GM12878 (cell line): Measurements from ENCODE around the gene NPTX1. TPM values are rescaled to one million over a fixed set of nuclear protein-coding genes. Genes with fewer than 3 reads are reported as not detected.

Source experiments
- ATAC-seq: fragments of 200-7000 bp; cut with Tn5 transposase; 3 replicates; pipeline ENCODE4 v1.9.1; 2020; ENCODE audit warnings: mild to moderate bottlenecking, moderate library complexity
- BruUV-seq: library from RNA; stranded (reverse); fragments of 400-500 nt; replicated peaks from 2 replicates; lab custom pipeline; 2021; lab: Mats Ljungman, UMichigan
- CTCF ChIA-PET: fragments of 300-600 bp; sonication (Branson Sonifier 250); formaldehyde crosslinking; extraction: SDS; loops from one replicate; lab custom pipeline; 2021; ENCODE audit warnings: inconsistent platforms; lab: Yijun Ruan, JAX
- POLR2A ChIA-PET: fragments of 350-600 bp; formaldehyde crosslinking; extraction: SDS; loops from one replicate; lab custom pipeline; 2021; ENCODE audit warnings: inconsistent platforms; lab: Charles Lee
- RAD21 ChIA-PET: fragments of 300-600 bp; sonication (Branson Sonifier 250); formaldehyde crosslinking; loops from one replicate; lab custom pipeline; 2023; ENCODE audit warnings: antibody characterized with exemption; ENCODE audit not compliant: unreplicated experiment; lab: Charles Lee
- SMC1A ChIA-PET: fragments of 300-600 bp; sonication (Branson Sonifier 250); formaldehyde crosslinking; loops from one replicate; lab custom pipeline; 2023; ENCODE audit not compliant: unreplicated experiment, uncharacterized antibody; lab: Charles Lee
- DNase-seq: peaks from one replicate; pipeline ENCODE4 v3.0.0-alpha.2; 2011; ENCODE audit warnings: low read depth, low spot score
- FAIRE-seq: peaks from 3 replicates; lab custom pipeline; 2011; peaks lifted over from hg19 to GRCh38; lab: Jason Lieb, UNC
- H2AFZ ChIP-seq: 2 replicates; pipeline ENCODE4 v1.6.0; 2011; ENCODE audit warnings: low read depth, low read length, control low read depth; ENCODE audit not compliant: control insufficient read depth
- H3K27ac ChIP-seq: 2 replicates; pipeline ENCODE4 v1.5.1; 2011; ENCODE audit warnings: control low read depth; ENCODE audit not compliant: control insufficient read depth, insufficient read depth
- H3K27me3 ChIP-seq, 2 experiments: replicated peaks in 1 of 2; 2 replicates each; pipeline versions ENCODE4 v1.6.0 to v1.6.1; 2011; ENCODE audit warnings: low read length in 1 of 2; ENCODE audit not compliant: control insufficient read depth in 2 of 2, insufficient read depth in 2 of 2
- H3K36me3 ChIP-seq, 2 experiments: 2 replicates each; pipeline ENCODE4 v1.5.1; 2011; ENCODE audit warnings: low read length in 1 of 2; ENCODE audit not compliant: control insufficient read depth in 2 of 2, insufficient read depth in 2 of 2
- H3K4me1 ChIP-seq: 2 replicates; pipeline ENCODE4 v1.6.1; 2011; ENCODE audit warnings: mild to moderate bottlenecking, low read length, moderate library complexity, mixed read lengths; ENCODE audit not compliant: control insufficient read depth, insufficient read depth
- H3K4me2 ChIP-seq: 2 replicates; pipeline ENCODE4 v1.6.0; 2011; ENCODE audit warnings: control low read depth; ENCODE audit not compliant: control insufficient read depth, insufficient read depth
- H3K4me3 ChIP-seq: fragments of 200-600 bp; sonication (generic); 2 replicates; pipeline ENCODE4 v1.5.1; 2016
- H3K79me2 ChIP-seq: 2 replicates; pipeline ENCODE4 v1.6.0; 2011; ENCODE audit warnings: low read length; ENCODE audit not compliant: control insufficient read depth, insufficient read depth
- H3K9ac ChIP-seq: 2 replicates; pipeline ENCODE4 v1.8.0; 2011; ENCODE audit warnings: low read length, control low read depth, mixed read lengths; ENCODE audit not compliant: control insufficient read depth, insufficient read depth
- H3K9me3 ChIP-seq: replicated peaks from 3 replicates; pipeline ENCODE4 v1.5.1; 2011; ENCODE audit warnings: mild to moderate bottlenecking, low read length; ENCODE audit not compliant: control insufficient read depth, insufficient read depth
- H4K20me1 ChIP-seq: 2 replicates; pipeline ENCODE4 v1.6.0; 2011; ENCODE audit not compliant: control insufficient read depth, insufficient read depth
- BCLAF1 ChIP-seq: fragments of 450-650 bp; IDR thresholded peaks from 2 replicates; pipeline ENCODE4 v1.6.1; 2017; ENCODE audit warnings: antibody characterized with exemption, mild to moderate bottlenecking, moderate library complexity
- CBX3 ChIP-seq: fragments of 200-600 bp; sonication (generic); IDR thresholded peaks from 2 replicates; pipeline ENCODE4 v1.6.1; 2016; ENCODE audit warnings: low read depth, borderline replicate concordance
- EED ChIP-seq: sonication (generic); IDR thresholded peaks from 2 replicates; pipeline ENCODE4 v1.6.1; 2016; ENCODE audit warnings: antibody characterized with exemption, low read depth
- EZH2 ChIP-seq: IDR thresholded peaks from 2 replicates; pipeline ENCODE4 v1.6.1; 2012; ENCODE audit warnings: low read depth, mild to moderate bottlenecking, control low read depth, inconsistent platforms, low read length, borderline replicate concordance; ENCODE audit not compliant: control insufficient read depth
- GABPA ChIP-seq: IDR thresholded peaks from 2 replicates; pipeline ENCODE4 v1.6.1; 2014; ENCODE audit warnings: antibody characterized with exemption, low read depth, mild to moderate bottlenecking, inconsistent platforms
- GATAD2B ChIP-seq: fragments of 450-650 bp; conservative IDR thresholded peaks from 2 replicates; pipeline ENCODE4 v1.6.1; 2017; ENCODE audit warnings: low read depth, mild to moderate bottlenecking, moderate library complexity
- IKZF1 ChIP-seq: fragments of 450-650 bp; conservative IDR thresholded peaks from 2 replicates; pipeline ENCODE4 v1.6.1; 2017; ENCODE audit warnings: antibody characterized with exemption, mild to moderate bottlenecking
- MTA3 ChIP-seq: IDR thresholded peaks from 2 replicates; pipeline ENCODE4 v1.6.1; 2012; ENCODE audit warnings: low read length, inconsistent platforms, borderline replicate concordance
- MXI1 ChIP-seq: fragments of 150-350 bp; IDR thresholded peaks from 2 replicates; pipeline ENCODE4 v1.6.1; 2011; ENCODE audit warnings: low read depth, mild to moderate bottlenecking, inconsistent platforms, low read length, improper control_type of control experiment
- NBN ChIP-seq: fragments of 450-650 bp; IDR thresholded peaks from 2 replicates; pipeline ENCODE4 v1.6.1; 2016
- NFXL1 ChIP-seq: fragments of 450-650 bp; IDR thresholded peaks from 2 replicates; pipeline ENCODE4 v1.6.1; 2017; ENCODE audit warnings: antibody characterized with exemption, mild to moderate bottlenecking, borderline replicate concordance
- NR2F1 ChIP-seq: fragments of 450-650 bp; conservative IDR thresholded peaks from 2 replicates; pipeline ENCODE4 v1.6.1; 2017; ENCODE audit warnings: mild to moderate bottlenecking
- NRF1 ChIP-seq: conservative IDR thresholded peaks from 2 replicates; pipeline ENCODE4 v1.6.1; 2011; ENCODE audit warnings: mild to moderate bottlenecking, low read depth, low read length, improper control_type of control experiment
- RELA ChIP-seq: fragments of 450-650 bp; IDR thresholded peaks from 2 replicates; pipeline ENCODE4 v1.8.0; 2014; ENCODE audit warnings: borderline replicate concordance; ENCODE audit not compliant: partially characterized antibody
- SREBF2 ChIP-seq: IDR thresholded peaks from 2 replicates; pipeline ENCODE4 v1.6.1; 2012; ENCODE audit warnings: mild to moderate bottlenecking, low read length
- SUZ12 ChIP-seq: fragments of 200-600 bp; sonication (generic); IDR thresholded peaks from one replicate; pipeline ENCODE4 v1.6.1; 2018; ENCODE audit warnings: antibody characterized with exemption, mild to moderate bottlenecking; ENCODE audit not compliant: unreplicated experiment
- ZNF207 ChIP-seq: fragments of 450-650 bp; IDR thresholded peaks from 2 replicates; pipeline ENCODE4 v1.6.1; 2014; ENCODE audit warnings: antibody characterized with exemption, mild to moderate bottlenecking, borderline replicate concordance
- WGBS: methylation state at CpG from one replicate; pipeline ENCODE4 v1.1.6; 2016; ENCODE audit warnings: low lambda C conversion rate; ENCODE audit not compliant: insufficient replicate concordance, insufficient coverage; ENCODE audit errors: missing lambda C conversion rate; 5-methylcytosine and 5-hydroxymethylcytosine counted together
- in situ Hi-C: fragments of 300-500 bp; cut with MboI; formaldehyde crosslinking; loops from 9 replicates; pipeline ENCODE4 v1.14.3; 2018; ENCODE audit warnings: mixed read lengths
- intact Hi-C: fragments of 100-400 bp; cut with micrococcal nuclease; formaldehyde crosslinking; loops from one replicate; pipeline ENCODE4 v1.14.2; 2022; ENCODE audit not compliant: unreplicated experiment
- polyA plus RNA-seq, 11 experiments: library from polyadenylated mRNA; depleted of rRNA in 4 of 11; unstranded in 6 of 11; stranded (reverse) in 5 of 11; fragments of >200 nt; fragmentation: Nextera tagmentation in 4 of 11; fragmentation: Illumina TruSeq in 1 of 11; extraction: Ambion mirVana in 4 of 11; extraction: Trizol in 1 of 11; gene quantifications; 1 replicate in 1 of 11; 2 replicates in 10 of 11; pipeline versions ENCODE4 v1.2.1 to v1.2.3, GENCODE V29; 2011 to 2016; ENCODE audit warnings: inconsistent platforms in 2 of 11, missing spikeins in 2 of 11, low read depth in 1 of 11
- total RNA-seq, 4 experiments: library from RNA; depleted of rRNA in 3 of 4; stranded (reverse); fragments of >200 nt in 3 of 4; fragmentation: Illumina TruSeq in 1 of 4; extraction: Trizol in 1 of 4; gene quantifications; 2 replicates each; pipeline versions ENCODE4 v1.2.1 to v1.2.3, GENCODE V29; 2013 to 2021
- TF ChIP-seq, protein P1 (sequence below): fragments of 450-650 bp; IDR thresholded peaks from 2 replicates; pipeline ENCODE4 v1.6.1; 2016; ENCODE audit warnings: mild to moderate bottlenecking, moderate library complexity, borderline replicate concordance

The NPTX1 gene
- total and polyA plus RNA-seq, 10 of the 15 experiments (the other 5 are each of a cell fraction or from before 2014, with no cell fraction given) = not detected

GRCh38 chr17:80466188-80466705, 10.2 kb downstream of the NPTX1 start (continued):
- TF ChIP-seq BCLAF1 (no peak), CBX3 (no peak), MTA3 (no peak), SREBF2 (no peak), IKZF1 (no peak), GATAD2B (no peak), GABPA (no peak), NBN (no peak), MXI1 (no peak)

DNA sequence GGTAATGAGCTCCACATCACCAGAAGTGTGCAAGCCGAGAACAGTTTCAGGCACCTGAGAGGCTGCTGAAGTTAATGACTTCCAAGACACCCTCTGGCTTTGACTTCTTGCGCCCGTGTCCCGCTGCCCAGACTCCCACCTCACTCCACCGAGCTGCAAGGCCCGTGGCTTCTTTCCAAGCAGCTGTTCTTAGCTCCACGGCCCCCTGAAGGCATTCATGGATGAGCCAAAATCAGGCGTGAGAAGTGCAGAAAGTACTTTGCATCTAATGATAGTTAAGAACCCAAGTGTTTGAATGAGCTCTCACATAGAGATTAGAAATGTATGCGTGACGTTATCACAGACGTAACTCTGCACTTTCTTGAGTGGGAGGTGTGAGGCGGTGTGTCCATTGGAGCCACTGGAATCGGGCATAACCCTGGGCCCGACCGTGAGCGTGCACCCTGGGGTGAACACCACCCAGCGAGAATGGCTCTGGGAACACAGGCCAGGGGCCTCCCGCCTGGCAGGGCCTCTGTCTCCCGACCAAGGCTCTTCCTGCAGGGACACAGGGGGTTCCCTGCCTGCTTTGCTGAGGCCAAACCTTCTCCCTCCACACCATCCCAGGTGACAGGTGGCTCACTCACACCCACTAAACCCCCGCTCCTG, 11.0 kb downstream of the NPTX1 start:
- H3K36me3 ChIP-seq = no peaks in the 10 kb centered on the region
- ATAC-seq = no peak
- no peaks in the 10 kb centered on the region for H3K9me3 ChIP-seq
- ChIA-PET POLR2A (no interaction called here), RAD21 (no interaction called here), SMC1A (no interaction called here), CTCF (no interaction called here)
- no peak overlapping the region for H3K9ac ChIP-seq
- no peak overlapping the region for H3K27ac ChIP-seq
- no peaks in the 10 kb centered on the region for H3K79me2 ChIP-seq
- no peak overlapping the region for H2AFZ ChIP-seq
- no peak for FAIRE-seq
- WGBS = 48% methylated on average over 20 of the region's 20 CpGs
- no TSS peak for BruUV-seq
- in situ Hi-C loops (no loop called here), intact Hi-C loops (no loop called here)
- DNase-seq = no peak
- no peak overlapping the region for H3K4me3 ChIP-seq
- no peaks in the 10 kb centered on the region for H4K20me1 ChIP-seq
- H3K4me2 ChIP-seq = no peak overlapping the region
- no peaks in the 10 kb centered on the region for H3K4me1 ChIP-seq
- peaks cover 10 to 13% of the 10 kb centered on the region in 2 experiments for H3K27me3 ChIP-seq
- TF ChIP-seq, protein P1, sequence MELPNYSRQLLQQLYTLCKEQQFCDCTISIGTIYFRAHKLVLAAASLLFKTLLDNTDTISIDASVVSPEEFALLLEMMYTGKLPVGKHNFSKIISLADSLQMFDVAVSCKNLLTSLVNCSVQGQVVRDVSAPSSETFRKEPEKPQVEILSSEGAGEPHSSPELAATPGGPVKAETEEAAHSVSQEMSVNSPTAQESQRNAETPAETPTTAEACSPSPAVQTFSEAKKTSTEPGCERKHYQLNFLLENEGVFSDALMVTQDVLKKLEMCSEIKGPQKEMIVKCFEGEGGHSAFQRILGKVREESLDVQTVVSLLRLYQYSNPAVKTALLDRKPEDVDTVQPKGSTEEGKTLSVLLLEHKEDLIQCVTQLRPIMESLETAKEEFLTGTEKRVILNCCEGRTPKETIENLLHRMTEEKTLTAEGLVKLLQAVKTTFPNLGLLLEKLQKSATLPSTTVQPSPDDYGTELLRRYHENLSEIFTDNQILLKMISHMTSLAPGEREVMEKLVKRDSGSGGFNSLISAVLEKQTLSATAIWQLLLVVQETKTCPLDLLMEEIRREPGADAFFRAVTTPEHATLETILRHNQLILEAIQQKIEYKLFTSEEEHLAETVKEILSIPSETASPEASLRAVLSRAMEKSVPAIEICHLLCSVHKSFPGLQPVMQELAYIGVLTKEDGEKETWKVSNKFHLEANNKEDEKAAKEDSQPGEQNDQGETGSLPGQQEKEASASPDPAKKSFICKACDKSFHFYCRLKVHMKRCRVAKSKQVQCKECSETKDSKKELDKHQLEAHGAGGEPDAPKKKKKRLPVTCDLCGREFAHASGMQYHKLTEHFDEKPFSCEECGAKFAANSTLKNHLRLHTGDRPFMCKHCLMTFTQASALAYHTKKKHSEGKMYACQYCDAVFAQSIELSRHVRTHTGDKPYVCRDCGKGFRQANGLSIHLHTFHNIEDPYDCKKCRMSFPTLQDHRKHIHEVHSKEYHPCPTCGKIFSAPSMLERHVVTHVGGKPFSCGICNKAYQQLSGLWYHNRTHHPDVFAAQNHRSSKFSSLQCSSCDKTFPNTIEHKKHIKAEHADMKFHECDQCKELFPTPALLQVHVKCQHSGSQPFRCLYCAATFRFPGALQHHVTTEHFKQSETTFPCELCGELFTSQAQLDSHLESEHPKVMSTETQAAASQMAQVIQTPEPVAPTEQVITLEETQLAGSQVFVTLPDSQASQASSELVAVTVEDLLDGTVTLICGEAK = no peak
- TF ChIP-seq NFXL1 = no peak
- TF ChIP-seq EED = no peak
- no peak for TF ChIP-seq EZH2
- TF ChIP-seq ZNF207 = no peak
- TF ChIP-seq NR2F1 = no peak
- TF ChIP-seq NRF1 = no peak
- TF ChIP-seq SUZ12 = no peak
- TF ChIP-seq RELA = no peak
